ENCODE measurements around the gene GRHL1.

Gene GRHL1

GRCh38 chr2:9952856-9953503, 1.5 kb downstream of the GRHL1 start:
- H3K4me3 ChIP-seq (ENCODE audit: low read depth, low read length), result no peak overlapping the region
- TF ChIP-seq, protein P1, sequence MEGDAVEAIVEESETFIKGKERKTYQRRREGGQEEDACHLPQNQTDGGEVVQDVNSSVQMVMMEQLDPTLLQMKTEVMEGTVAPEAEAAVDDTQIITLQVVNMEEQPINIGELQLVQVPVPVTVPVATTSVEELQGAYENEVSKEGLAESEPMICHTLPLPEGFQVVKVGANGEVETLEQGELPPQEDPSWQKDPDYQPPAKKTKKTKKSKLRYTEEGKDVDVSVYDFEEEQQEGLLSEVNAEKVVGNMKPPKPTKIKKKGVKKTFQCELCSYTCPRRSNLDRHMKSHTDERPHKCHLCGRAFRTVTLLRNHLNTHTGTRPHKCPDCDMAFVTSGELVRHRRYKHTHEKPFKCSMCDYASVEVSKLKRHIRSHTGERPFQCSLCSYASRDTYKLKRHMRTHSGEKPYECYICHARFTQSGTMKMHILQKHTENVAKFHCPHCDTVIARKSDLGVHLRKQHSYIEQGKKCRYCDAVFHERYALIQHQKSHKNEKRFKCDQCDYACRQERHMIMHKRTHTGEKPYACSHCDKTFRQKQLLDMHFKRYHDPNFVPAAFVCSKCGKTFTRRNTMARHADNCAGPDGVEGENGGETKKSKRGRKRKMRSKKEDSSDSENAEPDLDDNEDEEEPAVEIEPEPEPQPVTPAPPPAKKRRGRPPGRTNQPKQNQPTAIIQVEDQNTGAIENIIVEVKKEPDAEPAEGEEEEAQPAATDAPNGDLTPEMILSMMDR (IDR thresholded peaks at IDR 0.05; ENCODE audit: low read depth, low read length), result no peak

DNA sequence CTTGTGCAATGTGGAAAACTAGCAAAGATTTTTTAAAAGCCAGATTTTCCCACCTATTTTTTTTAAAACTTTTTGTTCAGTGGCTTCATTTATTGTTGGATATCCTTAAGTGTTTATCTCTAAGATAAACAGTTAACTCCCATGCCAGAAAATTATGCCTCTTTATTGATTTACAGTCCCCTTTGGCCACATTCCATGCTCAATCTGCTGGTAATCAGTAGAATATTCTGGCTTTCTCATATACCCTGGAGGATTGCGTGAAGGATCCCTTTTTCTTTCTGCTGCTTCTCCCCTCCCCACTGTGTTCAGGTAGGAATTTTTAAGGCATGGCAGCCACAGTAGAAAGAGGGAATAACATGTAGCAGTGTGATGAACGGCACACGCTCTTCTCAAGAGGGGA, 2.6 kb downstream of the GRHL1 start:
- H3K4me3 ChIP-seq (ENCODE audit: low read depth, low read length), result no peak overlapping the region
- TF ChIP-seq, protein P1 (IDR thresholded peaks at IDR 0.05; ENCODE audit: low read depth, low read length), result no peak

- TF ChIP-seq, protein P1 (IDR thresholded peaks at IDR 0.05; ENCODE audit: low read depth, low read length), result no peak
- H3K4me3 ChIP-seq (ENCODE audit: low read depth, low read length), result no peak overlapping the region
Observed at GRCh38 chr2:9958057-9958456, 6.6 kb downstream of the GRHL1 start.

- TF ChIP-seq, protein P1 (IDR thresholded peaks at IDR 0.05; ENCODE audit: low read depth, low read length), result no peak
- no peak overlapping the region for H3K4me3 ChIP-seq (ENCODE audit: low read depth, low read length)
Observed at GRCh38 chr2:9959262-9959661, 7.8 kb downstream of the GRHL1 start.

- TF ChIP-seq, protein P1 (IDR thresholded peaks at IDR 0.05; ENCODE audit: low read depth, low read length), result no peak
- H3K4me3 ChIP-seq (ENCODE audit: low read depth, low read length), result no peak overlapping the region
Observed at GRCh38 chr2:9961013-9961412, 9.5 kb downstream of the GRHL1 start.

DNA sequence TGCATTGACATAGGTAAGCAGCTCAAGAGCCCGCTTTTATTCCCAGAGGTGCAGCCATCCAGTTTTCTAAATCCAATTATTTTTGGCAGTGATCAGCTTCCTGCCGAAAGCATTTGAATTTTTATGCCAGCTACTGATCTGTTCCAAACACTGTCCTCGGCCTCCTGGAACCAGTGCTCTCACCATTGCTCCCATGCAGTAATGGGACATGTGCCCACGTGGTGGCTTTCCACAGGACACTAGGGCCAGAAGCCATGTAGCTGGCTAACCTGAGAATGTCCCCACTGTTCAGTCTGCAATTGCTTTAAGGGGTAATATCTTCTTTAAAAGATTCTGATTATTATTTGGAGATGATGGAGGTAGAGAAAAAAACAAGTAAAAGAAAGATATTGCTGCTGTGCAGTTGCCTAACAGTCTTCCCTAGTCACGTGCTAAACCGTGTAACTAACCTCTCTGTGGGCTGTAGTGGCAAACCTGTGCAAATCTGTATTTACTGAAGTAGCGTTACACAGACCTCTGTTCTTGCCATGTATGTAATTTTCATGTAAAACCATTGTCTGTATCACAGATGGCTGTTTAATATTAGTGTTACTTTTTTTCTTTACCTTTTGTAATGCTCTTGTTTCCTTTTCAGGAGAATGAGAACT, 13.0 kb downstream of the GRHL1 start:
- H3K4me3 ChIP-seq (ENCODE audit: low read depth, low read length), result no peak overlapping the region
- TF ChIP-seq, protein P1 (IDR thresholded peaks at IDR 0.05; ENCODE audit: low read depth, low read length), result no peak

GRCh38 chr2:9965119-9965822, 13.8 kb downstream of the GRHL1 start:
- H3K4me3 ChIP-seq (ENCODE audit: low read depth, low read length), result no peak overlapping the region
- TF ChIP-seq, protein P1 (IDR thresholded peaks at IDR 0.05; ENCODE audit: low read depth, low read length), result no peak

All from WI38 (cell line).